Measurements from ENCODE around the gene LGI4.

The LGI4 gene

GRCh38 chr19:35086455-35086854, 48.4 kb downstream of the LGI4 start:
- no peak for TF ChIP-seq REST (IDR thresholded peaks at IDR 0.05; ENCODE audit: insufficient read depth in 1 of 2, low read depth in 2 of 2, low read length in 2 of 2)
- TF ChIP-seq SIN3A (IDR thresholded peaks at IDR 0.05; ENCODE audit: borderline replicate concordance, insufficient read depth, low read length): no peak
- TF ChIP-seq FOXP2 (optimal IDR thresholded peaks at IDR 0.05; ENCODE audit: borderline replicate concordance, extremely low read depth, extremely low read length, insufficient read depth): no peak
- TF ChIP-seq POLR2AphosphoS5 (IDR thresholded peaks at IDR 0.05; ENCODE audit: low read depth, low read length): no peak
- TF ChIP-seq TAF1 (IDR thresholded peaks at IDR 0.05; ENCODE audit: borderline replicate concordance, insufficient read depth, low read length): no peak

DNA sequence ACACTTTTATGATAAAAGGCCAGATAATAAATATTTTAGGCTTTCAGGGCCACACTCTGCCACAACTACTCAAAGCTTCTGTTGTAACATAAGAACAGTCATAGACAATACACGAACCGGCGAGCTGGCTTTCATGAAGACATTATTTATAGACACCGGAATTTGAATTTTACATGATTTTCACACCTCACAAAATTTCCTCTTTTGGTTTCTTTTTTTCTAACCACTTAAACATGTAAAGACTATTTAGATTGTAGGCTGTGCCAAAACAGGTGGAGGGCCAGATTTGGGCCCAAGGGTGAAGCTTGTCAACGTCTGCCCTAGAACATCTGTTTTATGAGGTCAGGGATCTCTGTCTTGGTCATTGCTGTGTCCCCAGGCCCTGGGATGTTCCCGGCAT, 48.9 kb downstream of the LGI4 start:
- TF ChIP-seq FOXP2 (optimal IDR thresholded peaks at IDR 0.05; ENCODE audit: borderline replicate concordance, extremely low read depth, extremely low read length, insufficient read depth): no peak
- no peak for TF ChIP-seq TAF1 (IDR thresholded peaks at IDR 0.05; ENCODE audit: borderline replicate concordance, insufficient read depth, low read length)
- no peak for TF ChIP-seq POLR2AphosphoS5 (IDR thresholded peaks at IDR 0.05; ENCODE audit: low read depth, low read length)
- TF ChIP-seq SIN3A (IDR thresholded peaks at IDR 0.05; ENCODE audit: borderline replicate concordance, insufficient read depth, low read length): no peak
- no peak for TF ChIP-seq REST (IDR thresholded peaks at IDR 0.05; ENCODE audit: insufficient read depth in 1 of 2, low read depth in 2 of 2, low read length in 2 of 2)

GRCh38 chr19:35084509-35084762, 50.4 kb downstream of the LGI4 start:
- TF ChIP-seq FOXP2 (optimal IDR thresholded peaks at IDR 0.05; ENCODE audit: borderline replicate concordance, extremely low read depth, extremely low read length, insufficient read depth): no peak
- TF ChIP-seq TAF1 (IDR thresholded peaks at IDR 0.05; ENCODE audit: borderline replicate concordance, insufficient read depth, low read length): no peak
- no peak for TF ChIP-seq REST (IDR thresholded peaks at IDR 0.05; ENCODE audit: insufficient read depth in 1 of 2, low read depth in 2 of 2, low read length in 2 of 2)
- no peak for TF ChIP-seq POLR2AphosphoS5 (IDR thresholded peaks at IDR 0.05; ENCODE audit: low read depth, low read length)
- TF ChIP-seq SIN3A (IDR thresholded peaks at IDR 0.05; ENCODE audit: borderline replicate concordance, insufficient read depth, low read length): no peak

DNA sequence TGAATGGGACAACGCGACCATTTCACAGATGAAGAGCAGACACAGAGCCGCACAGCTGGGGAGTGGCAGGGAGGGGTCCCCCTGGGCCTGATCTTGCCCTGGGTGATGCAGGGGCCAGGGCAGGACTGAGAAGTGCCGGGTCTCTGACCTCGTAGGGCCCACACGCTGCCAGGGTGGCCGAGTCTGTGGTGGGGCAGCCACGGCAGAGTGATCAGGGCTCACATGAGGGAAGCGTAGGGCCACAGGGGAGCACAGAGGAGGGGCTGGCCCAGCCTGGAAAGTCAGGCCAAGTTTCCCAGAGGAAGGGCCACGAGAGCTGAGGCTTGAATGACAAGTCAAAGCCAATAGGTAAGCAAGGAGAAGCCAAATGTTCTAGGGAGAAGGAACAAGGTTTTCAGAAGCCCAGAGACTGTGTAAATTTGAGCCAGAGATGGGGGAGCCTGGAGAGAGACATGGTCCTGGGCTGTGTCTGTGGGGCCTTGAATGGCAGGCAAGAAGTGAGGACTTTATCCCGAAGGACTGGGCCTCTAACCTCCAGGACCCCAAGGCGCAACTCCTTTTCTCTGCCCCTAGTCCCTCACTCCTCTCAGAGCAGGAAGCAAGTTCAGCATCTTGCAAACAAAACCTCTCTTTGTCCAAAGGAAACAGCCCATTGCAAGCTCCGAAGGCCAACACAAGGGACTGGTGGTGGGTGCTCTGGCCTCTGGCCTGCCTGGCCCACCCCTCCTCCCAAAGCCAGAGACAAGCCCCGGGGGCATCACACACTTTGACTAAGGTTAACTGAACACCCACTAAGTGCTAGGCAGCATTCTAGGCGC, 51.0 kb downstream of the LGI4 start:
- TF ChIP-seq FOXP2 (optimal IDR thresholded peaks at IDR 0.05; ENCODE audit: borderline replicate concordance, extremely low read depth, extremely low read length, insufficient read depth) (no peak), REST (IDR thresholded peaks at IDR 0.05; ENCODE audit: insufficient read depth in 1 of 2, low read depth in 2 of 2, low read length in 2 of 2) (no peak), TAF1 (IDR thresholded peaks at IDR 0.05; ENCODE audit: borderline replicate concordance, insufficient read depth, low read length) (no peak), SIN3A (IDR thresholded peaks at IDR 0.05; ENCODE audit: borderline replicate concordance, insufficient read depth, low read length) (no peak), POLR2AphosphoS5 (IDR thresholded peaks at IDR 0.05; ENCODE audit: low read depth, low read length) (no peak)
